Tibial nerve (tissue), 4 donors: ENCODE data around the gene CD82.

Source experiments
- CTCF ChIP-seq, 5 experiments: fragments of 200-600 bp in 3 of 5; fragments of 450-650 bp in 2 of 5; sonication (generic) in 3 of 5; IDR thresholded peaks; one replicate each; pipeline ENCODE4 v1.5.1; 2016 to 2019; ENCODE audit warnings: antibody characterized with exemption in 5 of 5, mild to moderate bottlenecking in 3 of 5, moderate library complexity in 2 of 5
- EP300 ChIP-seq, 2 donors: sonication (generic); formaldehyde crosslinking; IDR thresholded peaks; one replicate each; pipeline ENCODE4 v1.6.1; 2017; ENCODE audit warnings: antibody characterized with exemption in 2 of 2, mild to moderate bottlenecking in 1 of 2
- POLR2A ChIP-seq, 2 donors: fragments of 450-650 bp; IDR thresholded peaks; one replicate each; pipeline ENCODE4 v1.6.1; 2017; ENCODE audit warnings: antibody characterized with exemption in 2 of 2, mild to moderate bottlenecking in 2 of 2, moderate library complexity in 2 of 2

GRCh38 chr11:44530413-44531115 lies 34.9 kb upstream of the CD82 start:
- TF ChIP-seq POLR2A (IDR thresholded peaks at IDR 0.05) (no peak), CTCF (IDR thresholded peaks at IDR 0.05) (no peak), EP300 (IDR thresholded peaks at IDR 0.05) (no peak)
